Muscle layer of duodenum (tissue), 2 donors: ENCODE measurements around the gene SAMD4A.
A peak's percentile ranks its signal among the peaks of the same experiment; 100 is the strongest.

Experiments used
- H3K27ac ChIP-seq: one replicate; pipeline ENCODE4 v1.7.0; 2013; ENCODE audit warnings: mild to moderate bottlenecking, low read length
- H3K27me3 ChIP-seq: one replicate; pipeline ENCODE4 v1.7.0; 2013; ENCODE audit warnings: low read depth, mild to moderate bottlenecking, control low read depth, low read length
- H3K36me3 ChIP-seq, 2 donors: one replicate each; pipeline ENCODE4 v1.7.0; 2013; ENCODE audit warnings: low read length in 2 of 2, control low read depth in 1 of 2, mild to moderate bottlenecking in 1 of 2; ENCODE audit not compliant: insufficient read depth in 2 of 2, control insufficient read depth in 1 of 2
- H3K4me1 ChIP-seq, 2 donors: one replicate each; pipeline ENCODE4 v1.7.0; 2013; ENCODE audit warnings: low read length in 2 of 2, mild to moderate bottlenecking in 2 of 2, control low read depth in 1 of 2, moderate library complexity in 1 of 2; ENCODE audit not compliant: insufficient read depth in 2 of 2, control insufficient read depth in 1 of 2
- H3K4me3 ChIP-seq, 2 donors: one replicate each; pipeline ENCODE4 v1.7.0; 2013; ENCODE audit warnings: low read length in 2 of 2, low read depth in 1 of 2, mild to moderate bottlenecking in 1 of 2
- H3K9me3 ChIP-seq, 2 donors: one replicate each; pipeline ENCODE4 v1.7.0; 2013; ENCODE audit warnings: low read length in 2 of 2, control low read depth in 1 of 2, mild to moderate bottlenecking in 1 of 2; ENCODE audit not compliant: control insufficient read depth in 1 of 2
- donor health status: healthy.

Gene SAMD4A

GRCh38 chr14:54769951-54770863, 203.3 kb downstream of the SAMD4A start:
- Histone ChIP-seq H3K4me3 (no peak overlapping the region), H3K27ac (peak overlapping the region; percentile 96), H3K36me3 (peaks cover 15 to 23% of the 10 kb centered on the region in 2 donors), H3K9me3 (no peaks in the 10 kb centered on the region), H3K4me1 (peaks cover 0 to 10% of the 10 kb centered on the region in 2 donors), H3K27me3 (no peaks in the 10 kb centered on the region)

- peaks cover 11 to 15% of the 10 kb centered on the region in 2 donors for H3K36me3 ChIP-seq
- H3K27ac ChIP-seq = peak overlapping the region; percentile 96
- no peak overlapping the region for H3K4me3 ChIP-seq
These were observed 204.6 kb downstream of the SAMD4A start for GRCh38 chr14:54771411-54772027.

DNA sequence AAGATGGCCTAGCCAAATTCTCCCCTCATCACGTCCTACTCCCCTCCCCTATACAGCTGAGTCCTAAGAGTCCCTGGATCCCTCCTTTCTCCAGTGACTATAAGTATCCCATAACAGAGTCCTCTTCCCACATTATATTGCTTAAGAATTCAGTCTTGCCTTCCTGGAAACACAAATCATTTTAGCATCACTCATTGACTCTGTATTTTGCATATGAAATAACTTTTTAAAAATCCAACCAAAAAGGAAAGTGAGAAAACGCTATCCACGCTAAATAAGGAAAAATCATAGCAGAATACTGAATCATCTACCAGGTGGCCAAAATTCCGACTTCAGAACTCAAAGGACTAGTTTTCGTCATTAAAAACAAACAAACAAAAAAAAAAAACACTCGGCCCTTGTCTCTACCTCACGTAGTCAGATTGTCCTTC, 205.5 kb downstream of the SAMD4A start:
- peaks cover 10 to 14% of the 10 kb centered on the region in 2 donors for H3K4me1 ChIP-seq
- peak overlapping the region; percentile 96 for H3K27ac ChIP-seq
- peaks cover 8 to 15% of the 10 kb centered on the region in 2 donors for H3K36me3 ChIP-seq
- H3K27me3 ChIP-seq = no peaks in the 10 kb centered on the region
- H3K9me3 ChIP-seq = no peaks in the 10 kb centered on the region
- H3K4me3 ChIP-seq = no peak overlapping the region

More at GRCh38 chr14:54771411-54772027, 204.6 kb downstream of the SAMD4A start:
- Histone ChIP-seq H3K27me3 (no peaks in the 10 kb centered on the region), H3K9me3 (no peaks in the 10 kb centered on the region), H3K4me1 (peaks cover 10 to 12% of the 10 kb centered on the region in 2 donors)

DNA sequence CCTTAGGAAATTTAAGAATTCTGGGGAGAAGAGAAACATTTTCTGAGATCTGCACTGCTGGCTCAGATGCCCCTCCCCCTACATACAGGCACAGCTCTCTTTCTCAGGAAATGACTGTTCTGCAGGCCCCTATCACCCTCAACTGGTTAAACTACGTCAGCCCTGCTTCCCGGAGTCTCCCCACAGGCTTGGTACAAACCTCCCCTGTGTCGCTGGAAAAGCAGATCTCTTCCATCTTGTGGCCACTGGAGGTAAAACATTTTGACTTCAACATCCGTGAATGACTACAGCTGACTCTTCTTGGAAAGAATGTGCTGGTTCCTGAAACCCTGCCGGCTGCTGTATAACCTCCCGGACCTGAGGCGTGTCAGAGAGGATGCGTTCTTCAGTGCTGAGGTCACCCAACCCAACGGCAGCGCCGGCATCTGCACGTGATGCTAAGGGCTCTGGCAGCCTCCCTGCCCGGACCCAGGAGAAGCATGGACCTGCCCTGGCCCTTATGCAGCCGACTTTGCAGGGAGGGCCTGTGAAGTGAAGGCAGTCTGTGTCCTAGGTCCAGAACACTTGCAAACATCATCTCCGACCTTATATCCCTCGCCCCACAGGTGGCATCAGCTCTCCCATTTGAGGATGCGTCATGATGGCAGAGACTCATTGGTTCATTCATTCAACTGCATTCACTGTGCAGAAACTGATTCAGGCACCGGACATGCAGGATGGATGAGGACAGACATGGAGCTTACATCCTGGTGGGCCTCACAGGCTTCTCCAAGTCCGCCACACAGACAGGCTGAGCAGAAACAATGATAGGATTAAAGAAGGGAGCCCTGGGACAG, 206.5 kb downstream of the SAMD4A start:
- H3K4me3 ChIP-seq = peak overlapping the region in 1 of 2 donors; percentile 22
- H3K4me1 ChIP-seq = peaks cover 10 to 14% of the 10 kb centered on the region in 2 donors

DNA sequence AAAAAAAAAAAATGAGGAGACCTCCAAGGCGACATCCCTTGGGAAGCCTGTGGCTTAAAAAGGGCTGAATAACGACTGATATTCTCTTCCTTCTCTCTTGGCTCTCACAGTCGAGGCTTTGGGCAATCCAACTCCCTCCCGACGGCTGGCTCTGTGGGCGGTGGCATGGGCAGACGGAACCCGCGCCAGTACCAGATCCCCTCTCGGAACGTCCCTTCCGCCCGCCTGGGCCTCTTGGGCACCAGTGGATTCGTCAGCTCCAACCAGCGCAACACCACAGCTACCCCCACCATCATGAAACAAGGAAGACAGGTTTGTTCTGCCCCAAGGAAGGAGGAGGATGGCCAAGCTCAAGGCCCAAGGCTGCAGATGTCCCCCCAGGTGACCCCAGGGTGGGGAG, 207.9 kb downstream of the SAMD4A start:
- no peak overlapping the region for H3K27ac ChIP-seq
- H3K4me1 ChIP-seq = peaks cover 10 to 14% of the 10 kb centered on the region in 2 donors
- no peak overlapping the region for H3K4me3 ChIP-seq
- no peaks in the 10 kb centered on the region for H3K9me3 ChIP-seq
- H3K27me3 ChIP-seq = no peaks in the 10 kb centered on the region
- H3K36me3 ChIP-seq = peaks cover 8 to 23% of the 10 kb centered on the region in 2 donors

More for the DNA sequence above, 206.5 kb downstream of the SAMD4A start:
- H3K36me3 ChIP-seq = peaks cover 8 to 12% of the 10 kb centered on the region in 2 donors
- no peaks in the 10 kb centered on the region for H3K27me3 ChIP-seq
- H3K27ac ChIP-seq = peak overlapping the region; percentile 96
- H3K9me3 ChIP-seq = no peaks in the 10 kb centered on the region

GRCh38 chr14:54775486-54776140, 208.7 kb downstream of the SAMD4A start:
- Histone ChIP-seq H3K4me1 (peaks cover 10 to 14% of the 10 kb centered on the region in 2 donors), H3K36me3 (peaks cover 4 to 31% of the 10 kb centered on the region in 2 donors), H3K27me3 (no peaks in the 10 kb centered on the region), H3K4me3 (no peak overlapping the region), H3K9me3 (no peaks in the 10 kb centered on the region), H3K27ac (no peak overlapping the region)

DNA sequence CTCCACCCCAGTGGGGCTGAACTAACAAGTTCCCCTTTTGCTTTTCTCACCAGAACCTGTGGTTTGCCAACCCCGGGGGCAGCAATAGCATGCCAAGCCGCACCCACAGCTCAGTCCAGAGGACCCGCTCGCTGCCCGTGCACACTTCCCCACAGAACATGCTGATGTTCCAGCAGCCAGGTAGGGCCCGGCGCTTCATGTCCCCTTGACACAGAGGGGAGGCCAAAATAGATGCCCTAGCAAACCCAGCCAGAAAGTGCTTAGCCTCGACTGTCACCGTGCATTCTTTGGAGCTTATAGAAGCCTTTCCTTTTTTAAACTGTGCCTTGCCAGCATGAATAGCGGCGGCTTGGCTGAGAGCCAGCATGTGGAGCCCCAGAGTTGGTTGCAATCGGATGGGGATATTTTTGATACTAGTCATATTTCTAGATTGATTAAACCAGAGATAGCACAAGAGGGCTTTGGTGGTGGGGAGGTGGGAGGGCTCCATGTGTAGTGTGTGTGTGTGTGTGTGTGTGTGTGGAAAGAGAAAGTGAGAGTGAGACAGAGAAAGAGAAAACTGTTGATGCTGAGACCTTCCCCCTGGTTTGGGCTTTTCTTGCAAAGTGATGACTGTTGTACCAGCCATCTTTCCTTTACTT, 209.6 kb downstream of the SAMD4A start:
- Histone ChIP-seq H3K9me3 (no peaks in the 10 kb centered on the region), H3K4me1 (peaks cover 10 to 14% of the 10 kb centered on the region in 2 donors), H3K36me3 (peaks cover 4 to 40% of the 10 kb centered on the region in 2 donors), H3K27me3 (no peaks in the 10 kb centered on the region), H3K4me3 (no peak overlapping the region), H3K27ac (peak overlapping the region; percentile 22)

- H3K27ac ChIP-seq = no peak overlapping the region
- peaks cover 4 to 48% of the 10 kb centered on the region in 2 donors for H3K36me3 ChIP-seq
- no peaks in the 10 kb centered on the region for H3K9me3 ChIP-seq
- no peaks in the 10 kb centered on the region for H3K27me3 ChIP-seq
- H3K4me1 ChIP-seq = peaks cover 7 to 14% of the 10 kb centered on the region in 2 donors
- H3K4me3 ChIP-seq = no peak overlapping the region
These were observed 210.5 kb downstream of the SAMD4A start for GRCh38 chr14:54777395-54777794.

DNA sequence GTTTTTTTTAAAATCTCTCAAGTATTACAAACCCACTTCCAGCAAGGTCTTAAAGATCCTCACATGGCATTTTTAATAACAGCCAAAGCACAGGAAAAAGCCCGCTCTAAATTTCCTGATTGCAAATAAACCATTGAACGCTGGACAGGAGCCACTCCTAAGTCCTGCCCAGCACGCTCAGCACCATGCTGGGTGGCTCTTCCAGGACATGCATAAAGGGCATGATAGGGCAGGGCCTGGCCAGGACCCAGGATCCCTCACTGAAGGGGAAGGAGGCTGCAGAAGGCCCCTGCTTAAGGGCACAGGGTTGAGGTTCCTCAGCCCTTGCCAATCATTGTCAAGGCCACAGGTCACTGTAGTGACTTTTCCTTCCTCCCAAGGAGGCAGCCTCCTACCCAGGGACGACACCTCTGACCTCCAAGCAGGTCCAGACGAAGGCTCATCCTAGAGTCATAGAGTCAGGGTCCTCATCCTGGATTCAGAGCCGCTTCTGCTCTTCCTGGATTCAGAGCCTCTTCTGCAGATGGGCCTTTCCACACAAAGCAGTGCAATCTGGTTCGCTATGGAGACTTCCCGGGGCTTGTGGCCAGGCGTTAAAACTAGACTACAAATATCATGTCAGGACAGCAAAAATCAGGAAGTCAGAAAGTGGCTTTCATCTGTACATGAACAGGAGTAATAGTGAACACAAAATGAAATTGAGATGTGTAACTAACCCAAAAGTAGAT, 211.9 kb downstream of the SAMD4A start:
- H3K27me3 ChIP-seq = no peaks in the 10 kb centered on the region
- peaks cover 10 to 56% of the 10 kb centered on the region in 2 donors for H3K36me3 ChIP-seq
- no peaks in the 10 kb centered on the region for H3K9me3 ChIP-seq
- peaks cover 0 to 14% of the 10 kb centered on the region in 2 donors for H3K4me1 ChIP-seq
- H3K27ac ChIP-seq = no peak overlapping the region
- no peak overlapping the region for H3K4me3 ChIP-seq

DNA sequence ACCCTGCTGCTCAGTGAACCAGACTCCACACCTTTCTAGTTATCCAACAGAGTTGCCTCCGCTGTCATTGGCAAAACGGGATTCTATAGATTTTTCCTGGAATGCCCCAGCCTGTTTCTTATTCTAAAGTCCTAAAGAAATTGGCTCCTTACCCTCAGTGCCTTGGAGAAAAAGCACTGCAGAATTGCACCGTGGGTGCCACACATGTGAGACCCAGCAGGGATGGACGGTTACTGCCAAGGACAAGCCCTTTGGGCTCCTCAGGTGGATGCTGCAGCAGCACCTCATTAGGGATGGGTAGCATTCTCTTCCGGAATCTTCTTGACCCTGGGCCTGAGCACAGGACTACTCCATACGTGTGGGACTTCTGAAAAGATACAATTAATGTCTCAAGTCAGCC, 214.2 kb downstream of the SAMD4A start:
- H3K9me3 ChIP-seq = no peaks in the 10 kb centered on the region
- H3K4me1 ChIP-seq = peaks cover 0 to 7% of the 10 kb centered on the region in 2 donors
- H3K36me3 ChIP-seq = peaks cover 28 to 79% of the 10 kb centered on the region in 2 donors
- no peak overlapping the region for H3K27ac ChIP-seq
- no peak overlapping the region for H3K4me3 ChIP-seq
- H3K27me3 ChIP-seq = no peaks in the 10 kb centered on the region
